Parietal lobe (tissue), 1 donor: Measurements from ENCODE around the gene RAB22A. TPM values are rescaled to one million over a fixed set of nuclear protein-coding genes. Genes with fewer than 3 reads are reported as not detected.

ENCODE experiments used
- total RNA-seq: library from RNA; depleted of rRNA; stranded (reverse); fragments of >200 nt; gene quantifications from one replicate; pipeline ENCODE4 v1.2.3, GENCODE V29; 2014

RAB22A gene, protein sequence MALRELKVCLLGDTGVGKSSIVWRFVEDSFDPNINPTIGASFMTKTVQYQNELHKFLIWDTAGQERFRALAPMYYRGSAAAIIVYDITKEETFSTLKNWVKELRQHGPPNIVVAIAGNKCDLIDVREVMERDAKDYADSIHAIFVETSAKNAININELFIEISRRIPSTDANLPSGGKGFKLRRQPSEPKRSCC
- 31.3 TPM for total RNA-seq

DNA sequence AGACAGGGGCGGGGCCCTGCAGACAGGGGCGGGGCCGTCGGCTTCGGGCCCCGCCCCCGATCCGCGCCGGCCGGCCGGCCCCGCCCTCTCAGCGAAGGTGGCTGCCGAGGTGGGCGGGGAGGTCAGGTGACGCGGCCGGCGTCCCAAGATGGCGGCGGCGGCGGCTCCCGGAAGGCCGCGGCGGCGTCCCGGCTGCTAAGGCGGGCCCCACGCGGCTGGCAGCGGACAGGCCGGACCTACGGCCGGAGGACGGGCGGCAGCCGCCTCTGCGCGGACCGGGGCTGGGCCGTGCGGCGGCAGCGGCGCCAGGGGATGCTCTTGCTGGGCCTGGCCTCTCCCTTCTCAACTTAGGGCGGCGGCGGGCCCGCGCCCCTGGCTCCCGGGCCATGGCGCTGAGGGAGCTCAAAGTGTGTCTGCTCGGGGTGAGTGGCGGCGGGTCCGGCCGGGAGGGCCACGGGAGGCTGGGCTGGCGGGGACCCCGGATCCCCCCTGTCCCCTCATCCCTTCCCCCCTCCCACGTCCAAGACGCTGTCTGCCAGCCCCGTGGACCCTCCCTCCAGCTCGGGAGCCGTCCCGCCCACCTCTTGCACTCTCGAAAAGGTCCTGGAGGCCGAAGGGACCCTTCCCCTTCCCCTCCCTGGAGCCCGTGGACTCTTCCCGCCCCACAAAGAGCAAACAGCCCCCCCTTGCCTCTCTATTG lies at the start of gene RAB22A:
Gene RAB22A, plus strand, starts transcription at position 125 of the 700 bp plus-strand sequence. Its CDS starts 262 bp downstream, at position 387.

DNA sequence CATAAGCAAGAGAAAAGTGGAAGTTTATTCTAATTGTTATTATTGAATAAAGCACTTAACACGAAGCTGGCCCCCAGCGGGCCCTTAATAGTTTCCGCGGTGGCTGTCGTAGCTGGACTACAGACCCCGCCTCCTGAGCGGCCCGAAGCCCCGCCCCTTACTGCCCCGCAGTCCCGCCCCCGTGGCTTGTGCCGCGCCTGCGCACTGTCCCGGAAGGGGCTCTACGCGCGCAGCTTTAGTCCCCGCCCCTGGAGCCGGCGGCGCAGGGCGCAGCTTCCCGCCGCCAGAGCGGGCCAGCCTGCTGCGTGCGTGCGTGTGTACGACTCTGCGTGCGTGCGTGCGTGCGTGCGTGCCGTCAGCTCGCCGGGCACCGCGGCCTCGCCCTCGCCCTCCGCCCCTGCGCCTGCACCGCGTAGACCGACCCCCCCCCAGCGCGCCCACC lies 79.4 kb downstream of the RAB22A start, which contains the start of gene VAPB:
Gene VAPB, plus strand, starts transcription at position 348 of the 442 bp plus-strand sequence. CDS start 231 bp downstream, outside the sequence.

Other genes with a start within 250 kb of the RAB22A start
- gene ANKRD60, start 81.1 kb upstream of the RAB22A start, total RNA-seq: not detected
- gene VAPB, start 79.5 kb downstream of the RAB22A start, total RNA-seq: 30.7 TPM
- not detected for gene APCDD1L, start 205.7 kb downstream of the RAB22A start, total RNA-seq